ENCODE data around the gene PINLYP.

DNA sequence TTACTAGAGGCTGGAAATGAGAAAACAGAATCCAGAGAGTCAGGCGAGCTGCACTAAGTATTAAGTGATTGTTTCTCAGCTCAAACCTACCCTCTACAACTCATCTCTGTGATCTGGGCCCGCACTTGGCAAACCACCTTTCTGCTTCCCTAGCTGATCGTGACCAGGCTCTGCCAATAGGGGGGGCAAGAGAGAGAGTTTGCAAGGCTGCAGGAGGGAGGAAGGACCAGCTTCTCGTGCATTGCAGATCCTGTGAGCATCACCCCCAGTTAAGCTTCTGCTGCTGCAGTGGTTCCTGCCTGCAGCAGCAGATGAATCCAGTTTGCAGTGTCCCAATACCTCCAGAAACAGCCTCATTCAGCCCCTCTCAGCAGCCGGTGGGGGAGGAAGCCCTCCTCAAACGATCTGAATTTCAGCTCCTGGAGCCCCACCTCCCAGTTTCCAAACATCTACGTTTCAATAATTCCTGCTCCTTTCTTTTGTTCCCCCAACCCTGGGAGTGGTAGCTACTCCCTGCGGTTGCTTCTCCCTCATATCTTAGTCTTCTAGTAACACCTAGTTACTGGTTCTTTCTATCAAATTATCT is 20.3 kb upstream of the PINLYP start:
- no peak for TF ChIP-seq CTCF (IDR thresholded peaks at IDR 0.05)
- TF ChIP-seq POLR2A (IDR thresholded peaks at IDR 0.05), result no peak

Measured in lower leg skin (tissue), 3 donors.